HepG2 (cell line): ENCODE measurements around the gene ACRBP. TPM values are rescaled to one million over a fixed set of nuclear protein-coding genes. Genes with fewer than 3 reads are reported as not detected.

Experiments
- ARID5B ChIP-seq: IDR thresholded peaks from 2 replicates; pipeline ENCODE4 v1.4.0; 2020; ENCODE audit warnings: mild to moderate bottlenecking, missing genetic modification reagents
- ASH2L ChIP-seq: fragments of 300-600, 200-600 bp; sonication (generic); IDR thresholded peaks from 2 replicates; pipeline ENCODE4 v1.7.0; 2017; ENCODE audit warnings: low read depth, mild to moderate bottlenecking, moderate library complexity, mixed read lengths, low read length; ENCODE audit not compliant: insufficient read length
- EP300 ChIP-seq, 3 experiments: sonication (generic) in 1 of 3; formaldehyde crosslinking in 1 of 3; IDR thresholded peaks; 2 replicates each; pipeline versions ENCODE4 v1.5.1 to v1.6.1; 2011 to 2020; ENCODE audit warnings: low read depth in 2 of 3, low read length in 2 of 3, borderline replicate concordance in 1 of 3, improper control_type of control experiment in 1 of 3, mild to moderate bottlenecking in 1 of 3, missing genetic modification reagents in 1 of 3, moderate library complexity in 1 of 3
- EZH2 ChIP-seq: conservative IDR thresholded peaks from 2 replicates; pipeline ENCODE4 v1.6.1; 2012; ENCODE audit warnings: mild to moderate bottlenecking, low read depth, low read length, moderate library complexity
- HMG20B ChIP-seq: conservative IDR thresholded peaks from 2 replicates; pipeline ENCODE4 v1.6.1; 2016; ENCODE audit warnings: missing genetic modification reagents, missing compliant biosample characterization
- KDM4B ChIP-seq: sonication (generic); formaldehyde crosslinking; IDR thresholded peaks from 2 replicates; pipeline ENCODE4 v1.4.0; 2020; ENCODE audit warnings: missing genetic modification reagents
- MED8 ChIP-seq: sonication (generic); formaldehyde crosslinking; IDR thresholded peaks from 2 replicates; pipeline ENCODE4 v1.8.1; 2023; ENCODE audit warnings: mild to moderate bottlenecking, missing genetic modification reagents; ENCODE audit not compliant: insufficient replicate concordance
- ZBTB7A ChIP-seq: sonication (generic); formaldehyde crosslinking; IDR thresholded peaks from 2 replicates; pipeline ENCODE4 v1.8.0; 2022; ENCODE audit warnings: mild to moderate bottlenecking, missing genetic modification reagents
- ZNF232 ChIP-seq: sonication (generic); formaldehyde crosslinking; IDR thresholded peaks from 2 replicates; pipeline ENCODE4 v1.4.0; 2020; ENCODE audit warnings: missing genetic modification reagents, borderline replicate concordance
- ZNF605 ChIP-seq: sonication (generic); formaldehyde crosslinking; IDR thresholded peaks from 2 replicates; pipeline ENCODE4 v1.8.0; 2022; ENCODE audit warnings: mild to moderate bottlenecking, missing genetic modification reagents
- ZNF777 ChIP-seq: sonication (generic); formaldehyde crosslinking; IDR thresholded peaks from 2 replicates; pipeline ENCODE4 v1.4.0; 2020; ENCODE audit warnings: missing genetic modification reagents
- polyA plus RNA-seq, 8 experiments: library from polyadenylated mRNA; depleted of rRNA in 3 of 8; stranded (reverse) in 7 of 8; unstranded in 1 of 8; fragments of >200 nt; fragmentation: Illumina TruSeq in 4 of 8; extraction: Trizol in 4 of 8; gene quantifications; 2 replicates each; pipeline versions ENCODE4 v1.2.1 to v1.2.3, GENCODE V29; 2011 to 2016; ENCODE audit warnings: low read depth in 4 of 8, missing spikeins in 1 of 8, mixed read lengths in 1 of 8; ENCODE audit not compliant: insufficient read depth in 1 of 8
- total RNA-seq, 5 experiments: library from RNA; depleted of rRNA; stranded (reverse); fragments of >200 nt; fragmentation: Illumina TruSeq; extraction: Trizol; gene quantifications; 2 replicates each; pipeline ENCODE4 v1.2.3, GENCODE V29; 2016; ENCODE audit warnings: low read depth in 1 of 5
- TF ChIP-seq, protein P1 (sequence below): sonication (generic); formaldehyde crosslinking; IDR thresholded peaks from 2 replicates; pipeline ENCODE4 v1.8.1; 2023; ENCODE audit warnings: mild to moderate bottlenecking, missing genetic modification reagents
- TF ChIP-seq, protein P2 (sequence below): sonication (generic); formaldehyde crosslinking; IDR thresholded peaks from 2 replicates; pipeline ENCODE4 v1.4.0; 2020; ENCODE audit warnings: mild to moderate bottlenecking, low read depth, missing genetic modification reagents
- TF ChIP-seq, protein P3 (sequence below), 2 experiments: IDR thresholded peaks; 2 replicates each; pipeline ENCODE4 v1.6.1; 2011 to 2012; ENCODE audit warnings: low read length in 2 of 2, borderline replicate concordance in 1 of 2, low read depth in 1 of 2, mild to moderate bottlenecking in 1 of 2, moderate library complexity in 1 of 2
- TF ChIP-seq, protein P4 (sequence below): sonication (generic); formaldehyde crosslinking; IDR thresholded peaks from 2 replicates; pipeline ENCODE4 v1.8.0; 2022; ENCODE audit warnings: missing genetic modification reagents, low read depth, mild to moderate bottlenecking, borderline replicate concordance

The ACRBP gene
- total and polyA plus RNA-seq, 2 of the 13 experiments (the other 11 are each of a cell fraction or from before 2014, with no cell fraction given): 0.46 TPM; not detected in 1

DNA sequence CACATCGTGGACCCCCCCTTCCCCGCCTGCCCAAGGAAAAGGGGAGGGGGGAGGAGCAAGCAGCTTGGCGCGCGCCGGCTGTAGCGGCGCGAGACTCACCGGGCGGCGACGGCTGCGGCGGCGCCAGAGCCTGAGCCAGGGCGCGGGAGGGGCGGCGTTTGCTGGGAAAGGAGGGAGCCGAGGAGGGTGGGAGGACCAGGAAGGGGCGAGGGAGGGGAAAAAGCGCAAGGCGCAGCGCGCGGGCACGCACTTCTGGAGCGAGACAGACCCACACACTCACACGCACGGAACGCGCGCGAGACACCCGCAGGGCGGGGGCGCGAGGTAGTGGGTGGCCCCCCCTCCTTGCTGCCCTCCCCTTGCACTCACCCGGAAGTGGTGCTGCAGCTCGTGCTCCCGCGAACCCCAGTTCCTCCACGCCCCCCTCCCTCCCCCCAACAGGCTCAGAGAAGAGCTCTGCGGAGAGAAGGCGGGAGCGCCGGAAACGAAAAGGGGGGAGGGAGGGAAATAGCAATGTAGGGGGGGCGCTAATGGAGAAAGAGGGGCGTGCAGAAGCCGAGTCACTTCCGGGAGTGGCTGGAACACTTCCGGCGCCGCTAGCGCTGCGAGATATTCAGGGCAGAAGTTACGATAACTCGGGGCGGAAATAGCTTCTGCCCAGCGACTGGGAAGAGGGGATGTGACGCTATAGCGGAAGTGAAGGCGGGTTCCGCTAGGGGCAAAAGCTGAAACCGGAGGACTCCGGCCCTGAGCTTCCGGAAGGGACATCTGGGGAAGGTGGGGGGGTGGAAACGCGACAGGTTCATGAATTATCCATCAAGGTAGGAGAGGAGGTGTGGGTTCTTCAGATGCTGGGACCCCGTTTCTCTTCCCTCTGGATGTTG lies 42.0 kb upstream of the ACRBP start, which contains the start of gene ZNF384 (continued):
- peak; percentile 26; the same call in 1 of the 2 replicates for TF ChIP-seq ARID5B (CRISPR knock-in tag)
- 0 out of 2 replicates have a peak, but pooled peaks have one; percentile 48 for TF ChIP-seq ZNF777
- TF ChIP-seq, protein P1, sequence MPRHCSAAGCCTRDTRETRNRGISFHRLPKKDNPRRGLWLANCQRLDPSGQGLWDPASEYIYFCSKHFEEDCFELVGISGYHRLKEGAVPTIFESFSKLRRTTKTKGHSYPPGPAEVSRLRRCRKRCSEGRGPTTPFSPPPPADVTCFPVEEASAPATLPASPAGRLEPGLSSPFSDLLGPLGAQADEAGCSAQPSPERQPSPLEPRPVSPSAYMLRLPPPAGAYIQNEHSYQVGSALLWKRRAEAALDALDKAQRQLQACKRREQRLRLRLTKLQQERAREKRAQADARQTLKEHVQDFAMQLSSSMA (CRISPR knock-in tag): peak; percentile 99
- TF ChIP-seq ZNF232: 0 out of 2 replicates have a peak, but pooled peaks have one; percentile 11
- TF ChIP-seq, protein P2, sequence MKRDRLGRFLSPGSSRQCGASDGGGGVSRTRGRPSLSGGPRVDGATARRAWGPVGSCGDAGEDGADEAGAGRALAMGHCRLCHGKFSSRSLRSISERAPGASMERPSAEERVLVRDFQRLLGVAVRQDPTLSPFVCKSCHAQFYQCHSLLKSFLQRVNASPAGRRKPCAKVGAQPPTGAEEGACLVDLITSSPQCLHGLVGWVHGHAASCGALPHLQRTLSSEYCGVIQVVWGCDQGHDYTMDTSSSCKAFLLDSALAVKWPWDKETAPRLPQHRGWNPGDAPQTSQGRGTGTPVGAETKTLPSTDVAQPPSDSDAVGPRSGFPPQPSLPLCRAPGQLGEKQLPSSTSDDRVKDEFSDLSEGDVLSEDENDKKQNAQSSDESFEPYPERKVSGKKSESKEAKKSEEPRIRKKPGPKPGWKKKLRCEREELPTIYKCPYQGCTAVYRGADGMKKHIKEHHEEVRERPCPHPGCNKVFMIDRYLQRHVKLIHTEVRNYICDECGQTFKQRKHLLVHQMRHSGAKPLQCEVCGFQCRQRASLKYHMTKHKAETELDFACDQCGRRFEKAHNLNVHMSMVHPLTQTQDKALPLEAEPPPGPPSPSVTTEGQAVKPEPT (CRISPR knock-in tag): no peak
- TF ChIP-seq ZBTB7A (CRISPR knock-in tag): no peak
- no peak; the same call in 1 of the 2 replicates for TF ChIP-seq KDM4B (CRISPR knock-in tag)
- no peak for TF ChIP-seq EZH2
- peak; percentile 44; the same call in 1 of the 2 replicates for TF ChIP-seq ZNF605
- TF ChIP-seq, protein P3, sequence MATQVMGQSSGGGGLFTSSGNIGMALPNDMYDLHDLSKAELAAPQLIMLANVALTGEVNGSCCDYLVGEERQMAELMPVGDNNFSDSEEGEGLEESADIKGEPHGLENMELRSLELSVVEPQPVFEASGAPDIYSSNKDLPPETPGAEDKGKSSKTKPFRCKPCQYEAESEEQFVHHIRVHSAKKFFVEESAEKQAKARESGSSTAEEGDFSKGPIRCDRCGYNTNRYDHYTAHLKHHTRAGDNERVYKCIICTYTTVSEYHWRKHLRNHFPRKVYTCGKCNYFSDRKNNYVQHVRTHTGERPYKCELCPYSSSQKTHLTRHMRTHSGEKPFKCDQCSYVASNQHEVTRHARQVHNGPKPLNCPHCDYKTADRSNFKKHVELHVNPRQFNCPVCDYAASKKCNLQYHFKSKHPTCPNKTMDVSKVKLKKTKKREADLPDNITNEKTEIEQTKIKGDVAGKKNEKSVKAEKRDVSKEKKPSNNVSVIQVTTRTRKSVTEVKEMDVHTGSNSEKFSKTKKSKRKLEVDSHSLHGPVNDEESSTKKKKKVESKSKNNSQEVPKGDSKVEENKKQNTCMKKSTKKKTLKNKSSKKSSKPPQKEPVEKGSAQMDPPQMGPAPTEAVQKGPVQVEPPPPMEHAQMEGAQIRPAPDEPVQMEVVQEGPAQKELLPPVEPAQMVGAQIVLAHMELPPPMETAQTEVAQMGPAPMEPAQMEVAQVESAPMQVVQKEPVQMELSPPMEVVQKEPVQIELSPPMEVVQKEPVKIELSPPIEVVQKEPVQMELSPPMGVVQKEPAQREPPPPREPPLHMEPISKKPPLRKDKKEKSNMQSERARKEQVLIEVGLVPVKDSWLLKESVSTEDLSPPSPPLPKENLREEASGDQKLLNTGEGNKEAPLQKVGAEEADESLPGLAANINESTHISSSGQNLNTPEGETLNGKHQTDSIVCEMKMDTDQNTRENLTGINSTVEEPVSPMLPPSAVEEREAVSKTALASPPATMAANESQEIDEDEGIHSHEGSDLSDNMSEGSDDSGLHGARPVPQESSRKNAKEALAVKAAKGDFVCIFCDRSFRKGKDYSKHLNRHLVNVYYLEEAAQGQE (IDR thresholded peaks at IDR 0.05; ENCODE audit: borderline replicate concordance in 1 of 2, low read depth in 1 of 2, low read length in 2 of 2): no peak; a peak in 1 of 4 replicates
- TF ChIP-seq ASH2L: peak; percentile 96
- TF ChIP-seq HMG20B: no peak
- peak in 1 of 2 experiments; percentile 46; a peak in 2 of 4 replicates for TF ChIP-seq EP300 (IDR thresholded peaks at IDR 0.05; ENCODE audit: low read depth in 2 of 2, low read length in 2 of 2)
- TF ChIP-seq EP300 (CRISPR knock-in tag; IDR thresholded peaks at IDR 0.05; ENCODE audit: borderline replicate concordance): peak; percentile 21; the same call in 1 of the 2 replicates
- peak; percentile 60 for TF ChIP-seq MED8 (CRISPR knock-in tag)
- TF ChIP-seq, protein P4, sequence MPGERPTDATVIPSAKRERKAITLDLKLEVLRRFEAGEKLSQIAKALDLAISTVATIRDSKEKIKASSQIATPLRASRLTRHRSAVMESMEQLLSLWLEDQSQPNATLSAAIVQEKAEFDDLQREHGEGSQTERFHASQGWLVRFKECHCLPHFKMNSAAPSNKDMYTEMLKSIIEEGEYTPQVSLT (CRISPR knock-in tag): no peak
